Left lobe of liver (tissue), 2 donors: ENCODE data around the gene ACP7. TPM values are rescaled to one million over a fixed set of nuclear protein-coding genes. Genes with fewer than 3 reads are reported as not detected.
"Not testable (repeated sequence)": the region's sequence is repeated elsewhere in the genome, so short reads cannot be mapped to it uniquely, and the experiment has no call there.

Source experiments
- ATAC-seq: fragments of 200-7000 bp; cut with Tn5 transposase; one replicate; pipeline ENCODE4 v1.9.1; 2020; ENCODE audit warnings: mild to moderate bottlenecking, moderate library complexity
- DNase-seq: peaks from one replicate; pipeline ENCODE4 v3.0.0-alpha.2; 2020; ENCODE audit warnings: low spot score
- total RNA-seq: library from RNA; stranded (reverse); gene quantifications from one replicate; pipeline ENCODE4 v1.2.1, GENCODE V29; 2021
- donor health status: DM: no; HTN: no; CAD: no; lungs with moderate emphysema.
- donor health status: DM: no; HTN: yes; CAD: no.

ACP7 gene
- total RNA-seq, 1 donor from 2014 or later: not detected

DNA sequence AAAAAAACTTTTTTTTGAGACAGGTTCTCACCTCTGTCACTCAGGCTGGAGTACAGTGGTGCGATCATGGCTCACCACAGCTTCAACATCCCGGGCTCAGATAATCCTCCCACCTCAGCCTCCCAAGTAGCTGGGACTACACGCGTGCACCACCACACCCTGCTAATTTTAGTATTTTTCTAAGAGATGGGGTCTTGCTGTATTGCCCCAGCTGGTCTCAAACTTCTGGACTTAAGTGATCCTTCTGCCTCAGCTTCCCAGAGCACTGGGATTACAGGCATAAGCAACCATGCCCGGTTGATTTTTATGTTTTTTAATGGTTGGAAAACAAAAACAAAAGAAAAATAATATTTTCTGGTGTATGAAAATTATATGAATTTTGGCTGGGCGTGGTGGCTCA lies 9.2 kb upstream of the ACP7 start:
- ATAC-seq (no peak), DNase-seq (no peak)

DNA sequence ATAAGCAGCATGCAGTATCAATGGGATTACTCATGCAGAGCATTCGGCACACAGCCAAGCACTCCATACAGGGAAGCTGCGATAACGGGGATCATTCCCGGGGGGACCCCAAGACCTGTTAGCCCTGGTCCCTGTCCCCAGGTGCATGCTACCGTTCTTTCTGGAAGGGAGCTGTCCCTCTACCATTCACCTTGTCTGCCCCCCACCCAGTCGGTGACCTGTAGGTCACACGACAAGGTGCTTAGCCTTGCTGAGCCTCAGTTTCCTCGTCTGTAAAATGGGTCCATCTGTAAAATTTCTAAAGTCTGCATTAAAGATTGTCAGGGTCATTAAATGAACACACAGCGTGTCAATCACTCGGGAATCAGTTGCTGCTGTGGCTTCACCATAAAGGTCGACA lies 6.8 kb upstream of the ACP7 start:
- ATAC-seq (no peak), DNase-seq (no peak)

DNA sequence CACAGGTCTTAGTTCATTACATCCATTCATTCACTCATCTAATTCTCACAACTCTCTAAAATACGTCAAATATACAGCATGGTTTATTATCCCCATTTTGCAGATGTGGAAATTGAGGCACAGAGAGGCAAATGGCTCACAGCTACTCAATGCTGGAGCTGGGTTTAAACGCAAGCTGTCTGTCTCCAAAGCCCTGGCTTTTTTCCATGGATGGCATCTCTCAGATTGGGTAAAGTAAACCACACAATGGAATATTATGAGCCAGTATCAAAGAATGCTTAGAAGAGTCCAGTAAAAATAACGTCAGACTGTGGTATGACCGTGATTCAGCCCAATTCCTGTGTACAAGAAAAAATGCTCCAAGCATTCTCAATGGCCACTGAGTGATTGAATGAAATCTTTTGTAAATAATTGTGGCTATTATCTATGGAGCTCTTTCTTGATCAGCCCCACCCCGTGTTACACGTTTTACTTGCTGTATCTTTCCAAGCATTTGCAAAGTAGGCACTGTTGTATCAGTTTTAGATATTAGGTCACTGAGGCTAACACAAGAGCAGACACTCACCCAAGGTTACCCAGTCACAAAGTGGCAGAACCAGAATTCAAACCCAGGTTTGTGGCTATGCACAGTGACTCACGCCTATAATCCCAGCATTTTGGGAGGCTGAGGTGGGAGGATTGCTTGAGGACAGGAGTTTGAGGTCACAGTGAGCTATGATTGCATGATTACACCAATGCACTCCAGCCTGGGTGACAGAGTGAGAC lies 5.5 kb upstream of the ACP7 start:
- DNase-seq (no peak), ATAC-seq (no peak)

DNA sequence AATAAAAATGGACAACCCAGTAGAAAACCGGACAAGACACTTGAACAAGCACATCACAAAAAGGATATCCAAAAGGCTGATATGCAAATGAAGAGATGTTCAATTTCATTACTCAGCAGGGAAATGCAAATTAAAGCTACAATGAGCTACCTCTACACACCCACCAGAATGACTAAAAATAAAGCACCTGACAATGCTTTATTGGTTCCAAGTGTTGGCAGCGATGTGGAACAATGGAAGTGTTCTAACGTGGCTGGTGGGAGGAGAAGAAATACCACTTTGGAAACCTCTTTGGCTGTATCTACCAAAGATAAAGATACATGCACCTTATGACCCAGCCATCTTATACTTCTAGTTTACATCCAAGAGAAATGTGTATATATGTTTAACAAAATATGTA lies 3.7 kb upstream of the ACP7 start:
- no peak for ATAC-seq
- DNase-seq: no peak

DNA sequence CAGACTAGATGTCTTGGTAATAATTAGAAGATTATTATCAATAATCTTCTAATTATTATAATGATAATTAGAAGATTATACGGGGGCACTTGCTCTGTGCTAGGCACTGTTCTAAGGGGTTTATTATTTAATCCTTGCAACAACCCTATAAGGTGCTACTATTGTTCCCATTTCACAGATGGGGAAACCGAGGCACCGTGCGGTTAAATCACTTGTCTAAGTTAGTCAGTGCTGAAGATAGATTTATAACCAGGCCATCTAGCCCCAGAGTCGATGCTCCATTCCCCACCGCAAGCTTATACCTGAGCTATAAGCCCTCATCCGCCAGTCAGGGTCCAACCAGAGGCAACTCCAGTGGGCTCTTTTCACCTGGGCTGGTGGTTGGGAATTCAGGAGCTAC lies 2.0 kb upstream of the ACP7 start:
- no peak for DNase-seq
- ATAC-seq: no peak

DNA sequence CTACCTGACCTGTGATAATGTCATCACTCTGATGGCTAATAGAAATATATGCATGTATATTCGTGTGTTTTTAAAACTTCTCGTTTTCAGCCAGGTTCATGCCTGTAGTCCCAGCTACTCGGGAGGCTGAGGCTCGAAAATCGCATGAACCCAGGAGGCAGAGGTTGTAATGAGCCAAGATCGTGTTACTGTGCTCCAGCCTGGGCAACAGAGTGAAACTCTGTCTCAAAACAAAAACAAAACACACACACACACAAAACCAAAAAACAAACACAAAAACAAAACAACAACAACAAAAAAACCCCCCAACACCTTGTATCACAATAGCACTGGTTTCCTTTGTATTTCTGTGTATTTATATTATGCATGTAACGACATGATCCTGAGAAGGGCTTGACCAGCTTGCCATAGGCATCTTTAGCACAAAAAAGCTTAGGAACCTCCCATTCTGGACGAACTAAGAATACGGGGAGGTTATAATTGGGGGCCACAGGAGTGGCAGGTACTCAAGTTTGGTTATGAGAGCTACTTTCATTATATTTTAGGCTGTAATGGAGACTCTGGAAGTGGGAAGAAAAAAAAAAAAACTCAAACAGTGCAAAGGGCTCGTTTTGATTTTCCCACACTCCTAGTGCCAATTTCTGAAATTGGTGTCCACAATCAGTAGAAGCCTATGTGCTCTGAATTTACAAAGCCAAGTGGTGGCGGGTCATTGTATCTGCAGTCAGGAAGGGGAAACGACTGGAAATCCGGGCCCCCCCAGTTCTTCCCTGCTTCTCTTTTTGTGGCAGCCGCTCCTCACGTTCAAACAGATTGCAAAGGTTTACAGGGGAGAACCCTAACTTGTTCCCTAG lies 1.2 kb upstream of the ACP7 start:
- ATAC-seq: peak; percentile 55

DNA sequence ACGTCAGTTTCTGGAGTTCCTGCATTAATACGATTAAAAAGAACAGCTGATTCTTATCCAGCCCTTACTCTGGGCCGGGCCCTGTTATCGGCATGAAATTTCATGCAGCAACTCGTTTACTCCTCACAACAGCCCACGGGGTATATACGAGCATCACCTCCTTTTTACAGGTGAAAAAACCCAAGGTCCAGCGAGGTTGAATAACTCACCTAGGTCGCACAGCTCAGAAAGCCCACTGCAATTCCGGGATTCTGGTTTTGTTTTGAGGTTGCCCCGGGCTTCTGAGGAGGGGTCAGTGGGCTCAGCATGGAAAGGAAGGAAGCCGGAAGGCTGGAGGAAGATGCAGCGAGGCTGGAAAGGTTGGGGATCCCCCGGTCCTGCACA lies 577 bp upstream of the ACP7 start:
- no peak for ATAC-seq

More for the DNA sequence above, 1.2 kb upstream of the ACP7 start:
- no peak for DNase-seq

DNA sequence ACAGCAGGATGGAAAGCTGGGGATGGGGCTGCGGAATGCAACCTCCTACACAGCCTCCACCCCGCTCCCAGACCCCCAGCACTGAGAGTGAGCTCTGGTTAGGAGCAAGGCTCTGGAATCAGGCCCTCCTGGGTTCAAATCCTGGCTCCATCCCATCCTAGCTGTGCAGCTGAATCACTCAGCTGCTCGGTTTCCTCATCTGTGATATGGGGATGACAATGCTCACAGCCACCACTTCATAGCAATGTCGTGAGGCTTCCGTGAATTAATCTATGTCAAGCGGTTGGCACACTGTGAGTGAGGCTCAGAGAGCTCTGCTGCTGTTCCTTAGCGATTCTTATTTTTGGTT lies 538 bp downstream of the ACP7 start:
- DNase-seq: no peak
- ATAC-seq: no peak

More for the DNA sequence above, 577 bp upstream of the ACP7 start:
- DNase-seq: no peak

DNA sequence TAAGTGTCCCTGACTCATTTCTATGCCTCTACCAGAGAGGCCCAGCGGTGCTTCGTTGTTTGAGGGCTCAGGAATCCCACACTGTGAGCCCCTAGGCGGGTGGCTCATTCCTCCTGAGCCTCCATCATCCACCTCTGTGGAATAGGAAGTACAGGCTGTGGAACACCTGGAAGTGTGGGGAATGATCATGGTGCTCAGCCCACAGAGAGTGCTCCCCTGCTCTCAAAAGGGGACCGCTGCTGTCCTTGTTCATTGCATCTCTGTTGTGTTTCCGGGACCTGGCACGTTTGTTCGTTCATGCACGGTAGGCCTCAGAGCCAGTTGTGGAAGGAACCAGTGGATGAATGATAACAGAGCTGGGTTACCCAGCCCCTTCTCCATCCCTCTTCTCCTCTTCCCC lies 1.2 kb downstream of the ACP7 start:
- ATAC-seq (no peak), DNase-seq (no peak)

DNA sequence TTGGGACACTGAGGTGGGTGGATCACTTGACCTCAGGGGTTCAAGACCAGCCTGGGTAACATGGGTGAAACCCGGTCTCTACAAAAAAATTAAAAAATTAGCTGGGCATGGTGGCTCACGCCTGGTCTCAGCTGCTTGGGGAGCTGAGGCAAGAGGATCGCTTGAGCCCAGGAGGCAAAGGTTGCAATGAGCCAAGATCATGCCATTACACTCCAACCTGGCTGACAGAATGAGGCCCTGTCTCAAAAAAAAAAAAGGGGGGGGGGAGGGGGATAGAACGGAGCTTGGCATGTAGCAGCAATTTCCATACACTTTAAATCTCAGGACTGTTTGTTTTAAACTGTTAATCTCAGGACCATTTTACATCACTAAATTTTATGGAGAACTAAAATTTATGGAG lies 2.2 kb downstream of the ACP7 start:
- DNase-seq (no peak), ATAC-seq (no peak)

DNA sequence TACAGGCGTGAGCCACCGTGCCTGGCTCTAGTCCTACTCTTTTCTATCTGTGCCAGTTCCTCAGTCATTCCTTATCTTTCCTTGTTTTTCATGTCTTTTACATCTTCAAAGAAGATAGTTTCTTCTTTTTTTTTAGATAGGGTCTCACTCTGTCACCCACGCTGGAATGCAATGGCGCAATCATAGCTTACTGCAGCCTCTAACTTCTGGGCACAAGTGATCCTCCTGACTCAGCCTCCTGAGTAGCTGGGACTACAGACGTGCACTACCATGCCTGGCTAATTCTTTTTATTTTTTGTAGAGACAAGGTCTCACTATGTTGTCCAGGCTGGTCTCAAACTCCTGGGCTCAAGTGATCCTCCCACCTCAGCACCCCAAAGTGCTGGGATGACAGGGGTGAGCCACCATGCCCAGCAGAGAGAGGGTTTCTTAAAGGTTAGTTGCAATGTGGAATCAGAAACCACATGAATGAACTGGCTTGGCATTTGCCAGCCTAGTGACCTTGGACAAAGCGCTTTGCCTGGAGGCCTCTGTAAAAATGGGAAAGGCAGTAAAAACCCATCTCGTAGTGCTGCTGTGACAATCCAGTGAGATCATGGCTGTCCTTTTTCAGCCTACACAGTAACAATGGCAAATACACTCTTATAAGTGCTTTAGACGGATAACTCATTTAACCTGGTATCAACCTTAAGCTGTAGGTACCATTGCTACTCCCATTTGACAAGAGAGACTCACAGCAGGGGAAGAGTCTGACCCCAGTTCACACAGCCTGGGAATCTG lies 3.9 kb downstream of the ACP7 start:
- DNase-seq (no peak), ATAC-seq (no peak)

DNA sequence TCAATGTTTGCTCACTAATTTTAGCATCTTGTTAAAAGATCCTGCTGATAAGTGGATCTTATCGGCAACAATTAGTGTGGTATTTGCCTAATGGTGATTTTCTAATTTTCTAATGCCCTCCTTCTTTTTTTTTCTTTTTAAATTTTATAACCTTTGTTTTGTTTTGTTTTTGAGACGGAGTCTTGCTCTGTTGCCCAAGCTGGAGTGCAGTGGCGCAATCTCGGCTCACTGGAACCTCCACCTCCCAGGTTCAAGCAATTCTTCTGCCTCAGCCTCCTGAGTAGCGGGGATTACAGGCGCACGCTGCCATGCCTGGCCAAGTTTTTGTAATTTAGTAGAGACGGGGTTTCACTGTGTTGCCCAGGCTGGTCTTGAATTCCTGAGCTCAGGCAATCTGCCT lies 5.8 kb downstream of the ACP7 start:
- not testable (repeated sequence) for ATAC-seq, DNase-seq

DNA sequence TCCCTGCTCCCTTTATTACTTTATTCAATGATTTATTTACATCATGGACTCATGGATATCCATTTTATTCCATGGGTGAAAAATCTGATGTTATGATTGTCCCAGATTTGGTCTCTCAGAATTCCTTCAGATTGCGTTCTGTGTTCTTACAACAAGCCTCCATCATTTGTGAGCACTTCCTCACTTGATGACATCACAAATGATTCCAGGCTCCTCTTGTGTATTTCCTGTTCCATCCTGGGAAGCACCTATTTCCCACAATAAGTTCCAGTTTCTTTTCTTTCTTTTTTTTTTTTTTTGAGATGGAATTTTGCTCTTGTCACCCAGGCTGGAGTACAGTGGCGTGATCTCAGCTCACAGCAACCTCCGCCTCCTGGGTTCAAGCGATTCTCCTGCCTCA lies 6.7 kb downstream of the ACP7 start:
- no peak for ATAC-seq
- DNase-seq: no peak

DNA sequence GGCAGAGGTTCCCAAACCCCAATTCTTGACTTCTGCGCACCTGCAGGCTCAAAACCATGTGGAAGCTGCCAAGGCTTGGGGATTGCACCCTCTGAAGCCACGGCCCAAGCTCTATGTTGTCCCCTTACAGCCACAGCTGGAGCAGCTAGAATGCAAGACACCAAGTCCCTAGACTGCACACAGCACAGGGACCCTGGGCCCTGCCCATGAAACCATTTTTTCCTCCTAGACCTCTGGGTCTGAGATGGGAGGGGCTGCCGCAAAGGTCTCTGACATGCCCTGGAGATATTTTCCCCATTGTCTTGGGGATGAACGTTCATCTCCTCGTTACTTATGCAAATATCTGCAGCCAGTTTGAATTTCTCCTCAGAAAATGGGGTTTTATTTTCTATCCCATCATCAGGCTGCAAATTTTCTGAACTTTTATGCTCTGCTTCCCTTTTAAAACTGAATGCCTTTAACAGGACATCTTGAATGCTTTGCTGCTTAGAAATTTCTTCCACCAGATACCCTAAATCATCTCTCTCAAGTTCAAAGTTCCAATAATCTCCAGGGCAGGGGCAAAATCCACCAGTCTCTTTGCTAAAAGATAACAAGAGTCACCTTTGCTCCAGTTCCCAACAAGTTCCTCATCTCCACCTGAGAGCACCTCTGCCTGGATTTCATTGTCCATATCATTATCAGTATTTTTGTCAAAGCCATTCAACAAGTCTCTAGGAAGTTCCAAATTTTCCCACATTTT lies 11.8 kb downstream of the ACP7 start:
- not testable (repeated sequence) for DNase-seq, ATAC-seq

DNA sequence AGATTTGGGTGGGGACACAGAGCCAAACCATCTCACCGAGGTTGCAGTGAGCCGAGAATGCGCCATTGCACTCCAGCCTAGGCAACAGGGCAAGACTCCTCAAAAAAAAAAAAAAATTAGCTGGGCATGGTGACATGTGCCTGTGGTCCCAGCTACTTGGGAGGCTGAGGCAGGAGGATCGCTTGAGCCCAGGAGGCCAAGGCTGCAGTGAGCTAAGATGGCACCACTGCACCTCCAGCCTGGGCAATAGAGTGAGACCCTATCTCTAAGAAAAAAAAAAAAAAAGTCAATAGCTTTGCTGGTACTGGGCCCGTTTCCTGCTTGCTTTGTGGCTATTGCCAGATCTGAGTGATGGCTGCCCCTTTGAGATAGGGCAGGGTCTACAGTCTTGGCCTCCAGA lies 13.1 kb downstream of the ACP7 start:
- ATAC-seq (no peak), DNase-seq (no peak)

DNA sequence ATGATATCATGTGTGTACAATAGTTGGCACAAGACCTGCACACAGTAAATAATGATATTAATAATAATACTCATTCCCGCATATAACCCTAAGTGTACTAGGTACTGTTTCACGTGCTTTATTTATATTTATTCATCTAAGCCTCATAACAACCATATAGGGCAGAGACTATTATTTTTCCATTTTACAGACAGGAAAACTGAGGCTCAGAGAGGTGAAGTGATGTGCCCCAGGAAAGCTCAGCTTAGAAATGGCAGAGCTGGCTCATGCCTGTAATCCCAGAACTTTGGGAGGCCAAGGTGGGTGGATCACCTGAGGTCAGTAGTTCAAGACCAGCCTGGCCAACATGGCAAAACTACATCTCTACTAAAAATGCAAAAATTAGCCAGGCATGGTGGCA lies 13.6 kb downstream of the ACP7 start:
- ATAC-seq (no peak), DNase-seq (no peak)

DNA sequence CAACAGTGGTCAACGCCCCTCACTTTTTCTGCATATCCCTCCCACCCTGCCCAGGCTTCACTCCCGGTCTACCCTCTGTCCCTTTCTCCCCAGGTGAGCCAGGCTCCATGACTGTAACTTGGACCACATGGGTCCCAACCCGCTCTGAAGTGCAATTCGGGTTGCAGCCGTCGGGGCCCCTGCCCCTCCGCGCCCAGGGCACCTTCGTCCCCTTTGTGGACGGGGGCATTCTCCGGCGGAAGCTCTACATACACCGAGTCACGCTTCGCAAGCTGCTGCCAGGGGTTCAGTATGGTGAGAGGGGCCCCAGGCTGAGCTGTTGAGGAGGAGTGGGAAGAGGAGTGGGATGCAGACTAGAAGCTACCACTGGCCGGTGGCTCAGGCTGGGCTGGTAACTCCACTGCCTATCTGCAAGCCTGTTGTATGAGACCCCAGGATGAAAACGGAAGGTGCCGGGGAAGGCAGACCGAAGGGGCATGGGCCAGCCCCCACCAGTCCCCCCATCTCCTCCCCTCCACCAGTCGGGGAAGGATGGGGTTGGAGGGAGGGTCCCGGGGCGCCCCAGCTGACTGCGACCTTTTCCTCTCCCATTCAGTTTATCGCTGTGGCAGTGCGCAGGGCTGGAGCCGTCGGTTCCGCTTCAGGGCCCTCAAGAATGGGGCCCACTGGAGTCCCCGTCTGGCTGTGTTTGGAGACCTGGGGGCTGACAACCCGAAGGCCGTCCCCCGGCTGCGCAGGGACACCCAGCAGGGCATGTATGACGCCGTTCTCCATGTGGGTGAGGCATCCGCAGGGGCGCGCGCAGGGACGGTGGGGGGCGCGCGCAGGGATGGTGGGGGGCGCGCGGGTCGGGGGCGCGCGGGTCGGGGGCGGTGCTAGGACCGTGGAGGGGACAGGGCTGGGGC lies 14.4 kb downstream of the ACP7 start:
- ATAC-seq (no peak), DNase-seq (no peak)

DNA sequence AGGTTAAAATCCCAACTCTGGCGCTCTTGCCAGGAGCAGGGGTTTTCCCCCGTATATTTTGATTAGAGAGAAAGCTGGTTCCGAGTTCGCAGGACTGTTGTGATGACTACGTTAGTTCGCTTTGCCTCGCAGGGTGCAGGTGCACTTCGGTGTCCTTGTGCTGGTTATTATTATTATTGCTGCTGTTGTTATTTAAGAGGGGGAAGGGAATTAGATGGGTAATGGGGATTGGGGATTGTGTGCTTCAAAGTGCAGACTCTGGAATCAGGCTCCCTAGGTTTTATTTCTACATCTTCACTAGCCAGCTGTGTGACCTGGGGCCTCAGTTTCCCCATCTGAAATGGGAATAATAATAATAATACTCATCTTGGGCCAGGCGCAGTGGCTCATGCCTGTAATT lies 15.2 kb downstream of the ACP7 start:
- DNase-seq (no peak), ATAC-seq (no peak)

DNA sequence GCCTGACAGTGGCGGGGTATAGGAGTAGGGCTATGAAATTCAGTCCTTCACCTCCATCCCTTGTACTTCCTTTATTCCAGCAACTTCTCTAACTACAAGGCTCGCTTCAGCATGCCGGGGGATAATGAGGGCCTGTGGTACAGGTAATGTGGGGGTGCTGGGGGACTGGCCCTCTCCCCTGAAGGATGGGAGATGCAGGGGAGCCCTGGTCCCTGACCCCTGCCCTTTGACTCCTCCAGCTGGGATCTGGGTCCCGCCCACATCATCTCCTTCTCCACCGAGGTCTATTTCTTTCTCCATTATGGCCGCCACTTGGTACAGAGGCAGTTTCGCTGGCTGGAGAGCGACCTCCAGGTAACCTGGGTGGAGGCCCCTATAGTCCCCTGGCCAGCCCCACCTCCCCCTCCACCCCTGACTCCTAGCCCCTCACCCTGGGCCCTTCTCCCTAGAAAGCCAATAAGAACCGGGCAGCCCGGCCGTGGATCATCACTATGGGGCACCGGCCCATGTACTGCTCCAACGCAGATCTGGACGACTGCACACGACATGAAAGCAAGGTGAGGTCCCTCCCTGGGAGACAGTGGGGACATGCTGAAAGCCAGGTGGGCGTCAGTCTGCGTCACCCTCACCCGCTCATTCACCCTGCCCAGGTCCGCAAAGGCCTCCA lies 16.5 kb downstream of the ACP7 start:
- DNase-seq (no peak), ATAC-seq (no peak)
